Fibroblast of the conjunctiva (primary cell): Measurements from ENCODE around the gene PXYLP1.

Experiments
- DNase-seq: peaks from one replicate; pipeline ENCODE4 v3.0.0-alpha.2; 2010; ENCODE audit warnings: low read depth

PXYLP1 gene

GRCh38 chr3:141272906-141273662 is 41.5 kb downstream of the PXYLP1 start:
- DNase-seq, result no peak

DNA sequence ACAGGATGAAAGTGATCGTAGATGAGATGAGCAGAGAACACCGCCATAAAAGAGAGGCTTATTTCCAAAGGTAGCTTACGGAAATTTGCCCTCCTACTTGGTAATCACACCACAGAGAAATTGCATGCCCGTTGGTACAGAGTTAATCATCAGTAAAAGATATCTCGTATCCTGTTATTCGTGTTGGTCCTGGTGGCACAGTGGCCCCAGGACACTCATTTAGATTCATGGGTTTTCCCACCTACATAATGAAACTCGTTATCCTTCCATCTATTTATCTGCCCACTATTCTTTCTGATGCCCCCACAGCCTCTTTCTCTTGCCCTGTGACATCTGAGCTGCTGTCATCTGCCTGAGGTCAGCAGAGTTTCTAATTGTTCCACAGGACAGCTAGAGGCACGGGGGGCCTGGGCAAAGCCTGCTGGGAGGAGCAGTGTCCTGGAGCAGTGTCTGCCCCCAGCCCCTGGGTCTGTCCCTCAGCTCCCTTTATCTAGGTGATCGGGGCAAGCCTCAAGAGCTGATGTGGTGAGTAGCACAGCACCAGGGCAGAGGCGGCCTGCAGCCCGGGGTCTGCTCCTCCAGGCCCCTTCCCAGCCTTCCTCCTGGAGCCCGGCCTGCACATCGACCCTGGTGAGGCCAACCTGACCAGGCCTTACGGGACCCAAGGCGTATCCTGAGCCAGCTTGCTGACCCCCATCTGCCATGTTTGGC is 42.2 kb downstream of the PXYLP1 start:
- no peak for DNase-seq

DNA sequence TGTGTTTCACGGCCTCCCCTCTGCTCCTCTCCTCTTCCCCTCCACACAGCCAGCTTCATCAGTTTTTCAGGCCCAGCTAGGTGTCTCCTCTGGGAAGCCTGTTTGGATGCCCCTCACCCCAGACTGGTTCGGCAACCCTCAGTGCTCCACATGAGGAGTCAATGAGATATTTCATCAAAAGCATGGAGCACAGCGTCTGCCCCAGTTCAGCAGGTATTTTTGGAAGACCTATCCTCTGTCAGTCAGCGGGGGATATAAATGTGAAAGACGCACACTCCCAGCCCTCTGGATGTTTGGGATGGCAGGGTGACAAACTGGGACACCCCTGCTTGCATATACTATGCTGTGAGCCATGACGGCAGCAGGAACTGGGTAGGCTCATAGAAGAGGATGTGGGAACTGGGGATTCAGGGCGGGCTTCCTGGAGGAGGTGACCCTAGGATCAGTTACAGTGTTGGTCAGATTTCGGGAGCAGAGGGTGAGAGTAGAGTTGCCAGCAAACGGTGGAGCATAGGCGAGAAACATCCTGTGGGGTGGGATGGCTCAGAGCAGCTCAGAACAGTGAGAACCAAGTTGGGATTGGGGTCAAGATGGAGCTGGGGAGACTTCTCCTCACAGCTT is 42.9 kb downstream of the PXYLP1 start:
- no peak for DNase-seq

GRCh38 chr3:141275032-141275422 is 43.4 kb downstream of the PXYLP1 start:
- no peak for DNase-seq

DNA sequence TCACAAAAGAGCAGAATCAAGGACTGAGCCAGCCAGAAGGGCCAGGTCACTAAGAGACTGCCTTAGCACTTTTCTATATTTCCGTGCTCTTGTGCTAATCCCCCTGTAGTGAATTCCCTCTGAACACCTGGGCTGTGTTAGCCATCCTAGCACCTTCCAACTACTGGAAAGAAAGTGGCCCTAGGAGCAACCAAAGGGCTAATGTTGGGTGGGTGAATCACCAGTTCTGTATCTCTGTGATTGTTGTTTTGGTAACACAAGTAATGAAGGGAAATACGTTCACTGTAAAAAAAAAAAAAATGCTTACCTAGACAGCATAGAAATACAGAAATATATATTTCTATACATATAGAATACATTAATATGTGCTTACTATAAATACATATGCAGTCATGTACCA is 43.9 kb downstream of the PXYLP1 start:
- DNase-seq, result no peak

- no peak for DNase-seq
Measured at GRCh38 chr3:141275973-141276372, 44.3 kb downstream of the PXYLP1 start.

- no peak for DNase-seq
Measured at GRCh38 chr3:141276398-141276797, 44.8 kb downstream of the PXYLP1 start.

GRCh38 chr3:141277451-141277850 is 45.8 kb downstream of the PXYLP1 start:
- DNase-seq, result no peak

DNA sequence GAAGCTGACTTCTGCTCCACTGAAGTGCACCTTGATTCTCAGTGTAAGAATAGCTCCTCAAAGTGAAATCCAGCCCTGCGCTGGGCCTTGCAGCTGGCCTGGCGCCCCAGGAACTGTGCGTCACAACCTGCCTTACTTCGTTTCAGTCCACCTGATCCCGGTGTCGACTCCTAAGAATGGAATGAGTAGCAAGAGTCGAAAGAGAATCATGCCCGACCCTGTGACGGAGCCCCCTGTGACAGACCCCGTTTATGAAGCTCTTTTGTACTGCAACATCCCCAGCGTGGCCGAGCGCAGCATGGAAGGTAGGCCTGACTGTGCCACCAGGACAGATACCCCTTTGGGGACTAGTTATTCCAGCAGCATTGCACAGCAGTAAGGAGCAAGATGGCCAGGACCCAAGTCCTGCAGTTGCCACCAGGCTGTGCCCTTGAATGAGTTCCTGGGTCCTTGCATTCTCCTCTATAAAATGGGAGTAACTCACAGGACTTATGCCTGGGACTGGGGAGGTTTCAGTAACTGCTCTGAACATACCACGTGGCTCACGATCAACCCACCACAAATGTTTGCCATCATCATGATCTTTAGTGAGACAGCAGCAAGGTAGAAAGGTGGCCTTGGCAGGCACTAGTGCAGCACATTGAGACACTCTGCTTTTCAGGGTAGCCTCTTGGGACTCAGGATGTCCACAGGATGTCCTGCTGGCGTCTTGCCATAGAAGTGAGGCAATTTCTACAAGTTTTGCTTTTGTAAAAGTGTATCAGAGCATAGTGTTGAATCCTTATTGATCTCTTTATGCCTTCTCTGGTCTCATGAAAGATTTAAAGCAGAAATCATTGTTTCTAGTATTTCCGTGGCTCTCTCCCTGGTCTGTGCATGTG is 46.8 kb downstream of the PXYLP1 start:
- no peak for DNase-seq

DNA sequence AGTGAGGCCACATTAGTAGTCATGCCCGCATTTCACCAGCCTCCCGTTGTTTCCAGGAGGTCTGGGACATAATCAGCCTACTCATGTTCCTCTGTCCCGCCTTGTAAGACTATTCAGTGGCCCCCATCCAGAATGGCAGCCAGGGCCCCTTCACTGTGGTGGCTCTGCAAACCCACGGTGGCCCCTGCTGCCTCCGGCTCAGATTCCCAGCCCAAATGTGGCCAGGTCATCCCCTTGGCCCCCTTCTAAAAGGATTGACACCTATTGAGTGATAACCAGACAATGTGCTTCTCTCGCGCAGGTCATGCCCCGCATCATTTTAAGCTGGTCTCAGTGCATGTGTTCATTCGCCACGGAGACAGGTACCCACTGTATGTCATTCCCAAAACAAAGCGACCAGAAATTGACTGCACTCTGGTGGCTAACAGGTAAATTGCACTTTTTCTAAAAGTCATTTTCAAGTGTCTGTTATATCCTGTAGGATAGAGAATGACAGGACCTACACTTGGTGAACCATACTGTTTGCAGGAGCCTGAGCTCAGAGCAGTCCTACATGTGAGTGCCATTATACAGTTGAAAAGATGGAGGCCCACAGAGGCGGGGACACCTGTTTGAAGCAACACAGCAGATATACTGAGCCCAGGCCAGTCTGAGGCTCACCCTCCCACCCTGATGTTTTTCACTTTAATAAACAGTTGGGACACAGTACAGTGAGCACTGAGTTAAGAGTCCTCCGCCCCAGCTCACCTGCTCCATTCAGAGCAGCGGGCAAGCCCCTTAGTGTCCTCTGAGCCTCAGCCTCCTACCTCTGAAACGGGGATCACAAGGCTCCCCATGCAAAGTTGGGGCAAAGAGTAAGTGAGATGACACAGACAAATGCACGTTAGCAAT is 47.7 kb downstream of the PXYLP1 start:
- no peak for DNase-seq

GRCh38 chr3:141280086-141280485 is 48.5 kb downstream of the PXYLP1 start:
- no peak for DNase-seq

- no peak for DNase-seq
Measured at GRCh38 chr3:141280690-141281089, 49.1 kb downstream of the PXYLP1 start.

DNA sequence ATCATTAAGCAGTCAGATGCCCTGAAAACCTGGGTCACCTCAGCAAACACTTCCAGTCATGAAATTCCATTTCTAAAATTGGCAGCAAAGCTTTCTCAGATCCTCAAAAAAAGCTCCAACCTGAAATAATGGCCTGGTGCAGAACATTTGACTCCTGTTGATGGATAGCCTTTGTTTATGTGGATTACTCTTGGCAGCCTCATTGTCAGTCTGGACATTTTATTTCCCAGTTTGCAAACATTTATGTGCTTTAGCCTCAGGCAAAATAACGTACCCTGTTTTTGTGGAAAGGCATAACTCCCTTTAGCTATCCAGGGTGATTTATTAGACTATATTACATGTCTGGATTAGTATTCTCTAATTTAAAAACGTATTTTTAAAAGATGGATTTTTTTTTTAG is 53.9 kb downstream of the PXYLP1 start:
- DNase-seq, result no peak

DNA sequence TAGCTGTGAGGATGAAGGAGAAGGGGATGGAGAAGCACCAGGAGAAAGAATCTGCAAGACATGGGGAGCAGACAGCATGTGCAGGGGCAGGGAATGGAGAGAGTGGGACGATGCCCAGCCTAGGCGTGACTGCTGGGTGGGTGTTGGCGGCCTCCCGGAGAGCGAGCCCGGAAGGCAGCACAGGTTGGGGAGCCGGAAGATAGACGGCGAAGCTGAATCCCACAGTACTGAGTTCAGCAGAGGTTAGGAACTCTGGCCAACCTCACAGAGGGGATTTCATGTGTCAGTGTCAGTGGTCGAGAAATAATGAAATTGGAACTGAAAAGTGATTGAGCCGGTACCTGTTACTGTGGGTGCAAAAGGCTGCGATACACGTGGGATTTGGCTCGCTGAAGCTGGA is 55.2 kb downstream of the PXYLP1 start:
- DNase-seq, result no peak

GRCh38 chr3:141287326-141287725 is 55.7 kb downstream of the PXYLP1 start:
- DNase-seq, result no peak

DNA sequence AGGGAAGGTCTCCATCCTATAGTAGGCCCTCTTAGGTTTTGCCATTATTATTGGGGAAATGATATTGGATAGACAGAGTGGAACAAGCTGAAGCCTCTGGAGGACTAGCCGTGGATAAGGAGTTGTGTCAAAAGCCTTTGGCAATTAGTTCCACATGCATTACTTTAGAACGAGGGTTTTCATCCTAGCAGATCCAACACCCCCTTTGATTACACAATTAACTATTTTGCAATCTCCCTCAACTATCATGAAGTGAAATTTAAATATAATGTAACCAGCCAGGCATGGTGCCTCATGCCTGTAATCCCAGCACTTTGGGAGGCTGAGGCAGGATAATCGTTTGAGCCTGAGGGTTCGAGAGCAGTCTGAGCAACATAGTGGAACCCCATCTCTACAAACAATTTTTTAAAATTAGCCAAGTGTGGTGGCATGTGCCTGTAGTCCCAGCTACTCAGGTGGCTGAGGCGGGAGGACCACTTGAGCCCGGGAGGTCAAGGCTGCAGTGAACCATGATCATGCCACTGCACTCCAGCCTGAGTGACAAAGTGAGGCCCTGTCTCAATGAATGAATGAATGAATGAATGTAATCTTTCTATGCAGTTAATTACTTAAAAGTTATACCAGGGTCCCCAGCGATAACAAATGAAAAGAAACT is 56.8 kb downstream of the PXYLP1 start:
- no peak for DNase-seq

DNA sequence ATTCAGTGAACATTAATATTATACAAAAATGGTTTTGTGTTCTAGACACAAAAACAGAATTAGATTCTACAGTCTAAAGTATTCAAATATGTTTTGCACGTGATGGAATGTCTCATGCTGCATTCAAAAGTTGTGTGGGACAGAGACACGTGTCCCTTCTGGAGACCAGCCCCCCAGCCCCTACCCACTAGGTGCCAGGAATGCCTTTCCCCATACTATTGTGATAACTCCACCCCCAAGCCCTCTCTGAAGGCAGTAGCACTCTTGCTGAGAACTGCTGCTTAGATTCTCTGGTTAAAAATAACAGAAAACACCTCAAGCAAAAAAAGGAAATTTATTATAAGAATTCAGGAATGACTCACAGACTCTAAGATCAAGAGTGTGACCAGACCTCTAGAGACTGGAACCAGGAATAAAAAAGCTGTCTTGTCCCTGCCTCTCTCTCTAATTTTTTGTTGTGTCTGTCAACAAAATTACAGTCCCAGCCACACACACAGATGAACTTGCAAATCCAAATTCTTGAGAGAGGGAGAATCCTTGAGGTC is 57.7 kb downstream of the PXYLP1 start:
- no peak for DNase-seq

DNA sequence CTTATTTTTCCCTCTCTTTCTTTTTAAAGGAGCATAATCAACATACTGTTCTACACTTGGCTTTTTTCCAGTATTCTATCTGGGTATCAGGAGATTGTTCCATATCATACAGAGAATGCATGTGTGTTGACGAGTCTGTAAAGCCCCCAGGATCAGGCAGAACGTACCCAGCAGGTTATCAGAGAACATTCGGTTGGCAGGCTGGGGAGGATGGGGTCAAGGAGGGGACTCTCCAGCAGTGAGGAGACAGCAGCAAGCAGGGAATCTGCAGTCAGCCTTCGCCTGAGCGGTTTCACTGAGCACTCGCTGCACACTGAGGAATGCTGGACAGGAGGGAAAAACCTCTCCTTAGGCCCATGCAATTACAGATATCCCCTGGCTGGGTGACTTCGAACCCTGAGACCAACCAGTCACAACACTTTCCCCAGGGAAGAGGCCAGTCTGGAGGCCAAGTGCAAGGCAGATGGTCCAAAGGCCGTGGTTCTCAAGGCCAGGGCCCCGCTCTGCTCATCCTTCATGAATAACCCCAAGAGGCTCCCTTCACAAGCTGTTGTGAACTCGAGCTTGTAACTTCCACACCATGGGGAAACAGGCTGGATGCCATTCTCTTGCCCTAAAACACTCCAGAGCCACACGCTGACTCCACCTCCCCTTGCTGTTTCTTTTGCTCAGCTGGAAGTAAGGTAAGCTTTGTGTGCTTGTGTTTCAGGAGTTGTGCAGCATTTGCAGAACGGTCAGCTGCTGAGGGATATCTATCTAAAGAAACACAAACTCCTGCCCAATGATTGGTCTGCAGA is 60.1 kb downstream of the PXYLP1 start:
- DNase-seq, result no peak

- no peak for DNase-seq
Measured at GRCh38 chr3:141292356-141293058, 60.9 kb downstream of the PXYLP1 start.
